Subcutaneous abdominal adipose tissue (tissue), 5 donors: ENCODE data around the gene CCDC28B.

ENCODE experiments used
- H3K27ac ChIP-seq: one replicate; pipeline ENCODE4 v1.7.0; 2013; ENCODE audit warnings: low read depth, mild to moderate bottlenecking, inconsistent platforms, low read length, moderate library complexity
- H3K27me3 ChIP-seq, 5 donors: one replicate each; pipeline ENCODE4 v1.7.0; 2013; ENCODE audit warnings: low read length in 5 of 5, inconsistent platforms in 1 of 5; ENCODE audit not compliant: control insufficient read depth in 5 of 5, insufficient read depth in 4 of 5
- H3K36me3 ChIP-seq, 5 donors: one replicate each; pipeline ENCODE4 v1.7.0; 2013; ENCODE audit warnings: low read length in 5 of 5; ENCODE audit not compliant: control insufficient read depth in 5 of 5, insufficient read depth in 5 of 5
- H3K4me1 ChIP-seq, 5 donors: one replicate each; pipeline ENCODE4 v1.7.0; 2013; ENCODE audit warnings: low read length in 5 of 5, mild to moderate bottlenecking in 3 of 5, moderate library complexity in 1 of 5; ENCODE audit not compliant: control insufficient read depth in 5 of 5, insufficient read depth in 5 of 5
- H3K4me3 ChIP-seq, 5 donors: one replicate each; pipeline ENCODE4 v1.7.0; 2013; ENCODE audit warnings: low read length in 5 of 5, low read depth in 1 of 5
- H3K9ac ChIP-seq, 5 donors: one replicate each; pipeline ENCODE4 v1.7.0; 2013; ENCODE audit warnings: low read length in 5 of 5, mild to moderate bottlenecking in 4 of 5, moderate library complexity in 3 of 5
- H3K9me3 ChIP-seq, 5 donors: one replicate each; pipeline ENCODE4 v1.7.0; 2013; ENCODE audit warnings: low read length in 5 of 5; ENCODE audit not compliant: control insufficient read depth in 5 of 5
- donor health status: healthy.
- donor health status: healthy.
- donor health status: healthy.
- donor health status: healthy.
- donor health status: healthy.

The CCDC28B gene

DNA sequence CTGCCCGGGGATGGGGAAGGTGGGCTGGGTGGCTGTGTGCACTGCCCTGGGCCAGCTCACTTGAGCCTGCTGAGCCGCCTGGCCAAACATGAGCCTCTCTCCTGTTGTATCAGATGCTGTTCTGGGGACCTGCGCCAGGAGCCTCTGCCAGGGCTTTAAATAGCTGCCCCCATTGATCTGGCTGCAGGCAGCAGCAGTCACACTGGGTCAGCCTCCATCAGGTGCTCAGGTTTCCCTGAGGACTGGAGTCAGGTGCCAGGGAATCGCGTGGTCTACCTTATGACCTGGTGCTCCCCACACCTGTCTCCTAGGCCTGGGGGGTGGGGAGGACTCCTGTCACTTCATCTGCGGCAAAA is 700 bp upstream of the CCDC28B start:
- peak overlapping the region in 1 of 5 donors; percentile 54 for H3K9ac ChIP-seq
- peak overlapping the region in 4 of 5 donors; percentile 67 to 83 (median 79) for H3K4me3 ChIP-seq
- peaks cover 0 to 35% (median 29%) of the 10 kb centered on the region in 5 donors for H3K4me1 ChIP-seq
- no peak overlapping the region for H3K27ac ChIP-seq
- H3K36me3 ChIP-seq: peaks cover 8 to 40% (median 35%) of the 10 kb centered on the region in 5 donors
- H3K27me3 ChIP-seq: peaks cover 0 to 2% (median 0%) of the 10 kb centered on the region in 5 donors
- no peaks in the 10 kb centered on the region for H3K9me3 ChIP-seq

- Histone ChIP-seq H3K9ac (peak overlapping the region in 3 of 5 donors; percentile 64 to 68 (median 67)), H3K27ac (peak overlapping the region; percentile 62), H3K4me3 (peak overlapping the region; percentile 67 to 83 (median 77)), H3K4me1 (peaks cover 0 to 45% (median 43%) of the 10 kb centered on the region in 5 donors), H3K27me3 (peaks cover 0 to 2% (median 0%) of the 10 kb centered on the region in 5 donors), H3K9me3 (no peaks in the 10 kb centered on the region), H3K36me3 (peaks cover 5 to 25% (median 20%) of the 10 kb centered on the region in 5 donors)
Observed at GRCh38 chr1:32201011-32201855, 838 bp downstream of the CCDC28B start.

DNA sequence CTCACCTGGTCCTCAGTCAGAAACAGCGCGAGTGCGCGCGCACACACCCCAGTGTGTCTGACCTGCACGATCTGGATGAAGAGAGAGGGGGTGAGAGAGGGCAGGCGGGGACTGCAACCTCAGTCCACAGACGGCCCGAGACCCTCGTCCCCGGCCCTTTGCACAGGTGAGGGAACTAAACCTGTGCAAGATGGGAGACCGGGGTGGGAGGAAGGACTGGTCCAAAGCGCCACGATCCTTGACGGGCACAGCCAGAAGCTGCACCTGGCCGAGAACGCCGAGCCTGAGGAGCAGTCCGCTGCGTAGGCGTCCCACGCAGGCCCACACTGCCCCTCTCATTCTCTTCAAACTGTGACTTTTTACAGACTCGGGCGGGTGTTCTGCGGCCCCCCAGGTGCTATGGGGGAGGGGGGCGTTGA is 4.6 kb downstream of the CCDC28B start:
- Histone ChIP-seq H3K4me3 (peak overlapping the region; percentile 65 to 87 (median 77)), H3K4me1 (peaks cover 6 to 46% (median 38%) of the 10 kb centered on the region in 5 donors), H3K9ac (peak overlapping the region in 4 of 5 donors; percentile 58 to 93 (median 82)), H3K9me3 (no peaks in the 10 kb centered on the region), H3K27ac (peak overlapping the region; percentile 10), H3K36me3 (no peaks in the 10 kb centered on the region), H3K27me3 (peaks cover 0 to 2% (median 0%) of the 10 kb centered on the region in 5 donors)

GRCh38 chr1:32205401-32206370 is 5.3 kb downstream of the CCDC28B start, which contains the start of gene IQCC:
TSS of gene IQCC (plus strand) at chr1:32205671. CDS start at chr1:32205682, 11 bp downstream.
- Histone ChIP-seq H3K27me3 (peaks cover 0 to 2% (median 0%) of the 10 kb centered on the region in 5 donors), H3K9me3 (no peaks in the 10 kb centered on the region), H3K4me3 (peak within 1 kb of the TSS; percentile 68 to 87 (median 77)), H3K9ac (peak within 1 kb of the TSS; percentile 56 to 93 (median 79)), H3K27ac (peak within 1 kb of the TSS; percentile 10), H3K4me1 (peaks cover 6 to 39% (median 30%) of the 10 kb centered on the region in 5 donors), H3K36me3 (no peaks in the 10 kb centered on the region)

GRCh38 chr1:32208469-32208868 is 8.1 kb downstream of the CCDC28B start:
- Histone ChIP-seq H3K27ac (no peak overlapping the region), H3K9me3 (no peaks in the 10 kb centered on the region), H3K27me3 (no peaks in the 10 kb centered on the region), H3K36me3 (peaks cover 0 to 10% (median 3%) of the 10 kb centered on the region in 5 donors), H3K9ac (no peak overlapping the region), H3K4me1 (peaks cover 6 to 26% (median 18%) of the 10 kb centered on the region in 5 donors), H3K4me3 (no peak overlapping the region)

DNA sequence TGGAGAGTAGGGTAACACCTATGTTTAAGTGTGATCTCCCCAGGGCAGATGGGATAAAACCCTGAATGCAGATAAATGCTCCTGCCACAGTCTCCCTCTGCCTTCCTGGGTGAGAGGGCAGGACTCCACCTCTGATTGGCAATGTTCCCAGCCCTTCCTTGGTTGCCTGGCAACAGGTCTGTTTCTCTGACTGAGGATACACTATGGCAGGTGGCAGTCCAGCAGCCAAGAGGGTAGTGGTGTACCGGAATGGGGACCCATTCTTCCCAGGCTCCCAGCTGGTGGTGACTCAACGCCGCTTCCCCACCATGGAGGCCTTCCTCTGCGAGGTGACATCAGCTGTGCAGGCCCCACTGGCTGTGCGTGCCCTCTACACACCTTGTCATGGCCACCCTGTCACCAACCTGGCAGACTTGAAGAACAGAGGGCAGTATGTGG is 8.5 kb downstream of the CCDC28B start, which contains the start of gene DCDC2B:
Gene DCDC2B (plus strand): TSS at position 199 of the 438 bp plus-strand sequence. CDS start 5 bp downstream, at position 204.
- H3K27ac ChIP-seq: no peak within 1 kb of the TSS

DNA sequence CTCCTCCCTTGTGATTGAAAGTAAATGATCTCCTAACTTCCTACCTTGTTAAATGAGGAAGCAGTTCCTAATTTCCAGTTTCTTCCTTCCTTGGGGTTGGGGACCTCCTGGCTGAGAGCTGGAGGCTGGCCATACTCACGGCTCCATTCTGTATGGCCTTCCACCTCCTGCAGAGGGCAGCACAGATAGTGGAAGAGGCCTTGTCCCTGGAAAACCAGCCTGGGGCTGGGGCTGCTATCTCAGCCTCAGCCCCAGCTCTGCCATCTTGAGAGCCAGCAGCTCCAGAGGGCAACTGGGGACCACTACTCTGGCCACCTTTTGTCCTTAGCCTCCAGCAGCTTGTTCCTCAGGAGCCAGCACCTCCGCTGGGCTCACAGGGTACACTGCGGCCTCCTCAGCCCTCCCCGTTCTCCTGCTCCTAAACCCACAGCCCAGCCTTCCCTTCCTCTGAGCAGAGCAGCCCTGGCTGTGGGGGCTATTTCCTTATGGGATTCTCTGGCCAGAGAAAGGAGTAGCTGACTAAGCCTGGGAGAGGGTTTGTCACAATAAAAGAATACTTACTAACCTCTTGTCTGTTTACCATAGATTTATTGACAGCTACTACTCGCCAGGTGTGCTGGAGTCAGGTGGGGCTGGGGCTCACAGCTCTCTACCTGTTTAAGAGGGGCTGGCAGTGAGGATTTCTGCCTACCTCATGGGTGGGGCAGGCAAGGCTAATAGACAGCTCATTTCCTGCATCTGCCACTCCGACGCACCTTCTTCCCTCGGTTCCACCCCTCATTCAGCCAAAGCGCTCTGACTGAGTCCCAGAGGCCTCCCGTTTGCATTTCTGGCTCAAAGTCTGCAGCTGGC is 15.5 kb downstream of the CCDC28B start:
- H3K27ac ChIP-seq: peak overlapping the region; percentile 11
- no peaks in the 10 kb centered on the region for H3K27me3 ChIP-seq
- no peak overlapping the region for H3K4me3 ChIP-seq
- peaks cover 0 to 8% (median 3%) of the 10 kb centered on the region in 5 donors for H3K4me1 ChIP-seq
- H3K9me3 ChIP-seq: no peaks in the 10 kb centered on the region
- peak overlapping the region in 2 of 5 donors; percentile 9 to 26 for H3K9ac ChIP-seq
- peaks cover 0 to 62% (median 45%) of the 10 kb centered on the region in 5 donors for H3K36me3 ChIP-seq

More for the DNA sequence above, 8.5 kb downstream of the CCDC28B start, which contains the start of gene DCDC2B:
- Histone ChIP-seq H3K4me3 (no peak within 1 kb of the TSS), H3K36me3 (peaks cover 0 to 10% (median 5%) of the 10 kb centered on the region in 5 donors), H3K4me1 (peaks cover 6 to 26% (median 18%) of the 10 kb centered on the region in 5 donors), H3K9me3 (no peaks in the 10 kb centered on the region), H3K9ac (no peak within 1 kb of the TSS), H3K27me3 (no peaks in the 10 kb centered on the region)

DNA sequence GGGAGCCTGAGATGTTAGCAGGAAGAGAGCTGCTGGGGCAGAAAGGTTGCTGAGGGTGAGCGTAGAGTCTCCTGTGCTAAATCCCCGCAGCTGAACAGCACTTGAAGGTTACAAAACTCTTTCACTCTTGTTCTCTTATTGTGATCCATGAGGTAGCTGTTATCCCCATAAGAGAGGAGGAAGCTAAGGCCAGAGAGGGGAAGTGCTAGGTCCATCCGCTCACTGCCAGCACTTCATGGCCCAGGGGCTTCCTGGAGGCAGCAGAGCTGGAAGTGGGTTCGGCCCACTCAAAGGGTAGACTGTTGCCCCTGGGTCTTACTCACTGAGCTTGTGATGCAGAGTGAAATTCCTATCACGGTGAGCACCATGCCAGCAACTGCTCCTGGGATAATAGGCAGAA is 16.2 kb downstream of the CCDC28B start:
- Histone ChIP-seq H3K36me3 (peaks cover 0 to 62% (median 45%) of the 10 kb centered on the region in 5 donors), H3K9ac (no peak overlapping the region), H3K4me3 (no peak overlapping the region), H3K27ac (no peak overlapping the region), H3K4me1 (peaks cover 3 to 15% (median 11%) of the 10 kb centered on the region in 5 donors), H3K9me3 (no peaks in the 10 kb centered on the region), H3K27me3 (no peaks in the 10 kb centered on the region)

DNA sequence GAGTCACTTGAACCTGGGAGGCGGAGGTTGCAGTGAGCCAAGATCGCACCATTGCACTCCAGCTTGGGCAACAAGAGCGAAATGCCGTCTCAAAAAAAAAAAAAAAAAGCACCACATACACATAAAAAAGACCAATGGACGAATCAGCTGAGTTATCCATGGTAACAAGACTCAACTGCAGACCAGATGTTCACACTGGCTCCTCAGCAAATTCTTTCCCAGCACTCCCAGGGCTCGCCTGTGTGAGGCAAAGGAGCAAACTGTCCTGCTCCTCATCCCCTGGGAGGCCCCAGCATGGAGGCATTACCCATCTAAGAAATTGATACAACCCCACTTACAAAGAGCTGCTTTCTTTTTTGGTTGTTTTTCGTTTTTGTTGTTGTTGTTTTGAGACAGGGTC is 18.6 kb downstream of the CCDC28B start:
- Histone ChIP-seq H3K36me3 (peaks cover 0 to 54% (median 42%) of the 10 kb centered on the region in 5 donors), H3K4me1 (peaks cover 7 to 31% (median 25%) of the 10 kb centered on the region in 5 donors), H3K27me3 (no peaks in the 10 kb centered on the region), H3K27ac (no peak overlapping the region), H3K4me3 (no peak overlapping the region), H3K9me3 (no peaks in the 10 kb centered on the region), H3K9ac (no peak overlapping the region)
